Vagina (tissue), 2 donors: ENCODE results near the gene NTN3.

Source experiments
- POLR2A ChIP-seq, 2 donors: fragments of 450-650 bp; IDR thresholded peaks; one replicate each; pipeline ENCODE4 v1.6.1; 2017; ENCODE audit warnings: antibody characterized with exemption in 2 of 2, mild to moderate bottlenecking in 2 of 2, moderate library complexity in 2 of 2
- POLR2AphosphoS5 ChIP-seq, 2 donors: sonication (generic); formaldehyde crosslinking; IDR thresholded peaks; one replicate each; pipeline ENCODE4 v1.9.0; 2017; ENCODE audit warnings: antibody characterized with exemption in 2 of 2, mild to moderate bottlenecking in 2 of 2, low read depth in 1 of 2; ENCODE audit not compliant: insufficient read depth in 1 of 2
- TF ChIP-seq, protein P1 (sequence below), 3 experiments: fragments of 450-650 bp in 2 of 3; fragments of 200-600 bp in 1 of 3; sonication (generic) in 1 of 3; IDR thresholded peaks; one replicate each; pipeline ENCODE4 v1.5.1; 2017 to 2019; ENCODE audit warnings: antibody characterized with exemption in 3 of 3, mild to moderate bottlenecking in 2 of 3, moderate library complexity in 2 of 3

DNA sequence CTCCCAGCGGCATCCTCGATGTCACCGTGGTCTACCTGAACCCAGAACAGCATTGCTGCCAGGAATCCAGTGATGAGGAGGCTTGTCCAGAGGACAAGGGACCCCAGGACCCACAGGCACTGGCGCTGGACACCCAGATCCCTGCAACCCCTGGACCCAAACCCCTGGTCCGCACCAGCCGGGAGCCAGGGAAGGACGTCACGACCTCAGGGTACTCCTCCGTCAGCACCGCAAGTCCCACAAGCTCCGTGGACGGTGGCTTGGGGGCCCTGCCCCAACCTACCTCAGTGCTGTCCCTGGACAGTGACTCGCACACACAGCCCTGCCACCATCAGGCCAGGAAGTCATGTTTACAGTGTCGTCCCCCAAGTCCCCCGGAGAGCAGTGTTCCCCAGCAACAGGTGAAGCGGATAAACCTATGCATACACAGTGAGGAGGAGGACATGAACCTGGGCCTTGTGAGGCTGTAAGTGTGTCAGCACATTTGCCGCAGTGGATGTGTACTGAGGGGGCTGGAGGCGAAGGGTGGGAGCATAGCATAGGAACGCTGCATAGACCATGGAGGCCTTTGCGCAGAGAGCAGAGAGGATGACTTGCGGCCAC lies 14.4 kb upstream of the NTN3 start:
- TF ChIP-seq POLR2AphosphoS5 (IDR thresholded peaks at IDR 0.05; ENCODE audit: insufficient read depth in 1 of 2, low read depth in 1 of 2) (no peak), POLR2A (IDR thresholded peaks at IDR 0.05) (no peak)
- TF ChIP-seq, protein P1, sequence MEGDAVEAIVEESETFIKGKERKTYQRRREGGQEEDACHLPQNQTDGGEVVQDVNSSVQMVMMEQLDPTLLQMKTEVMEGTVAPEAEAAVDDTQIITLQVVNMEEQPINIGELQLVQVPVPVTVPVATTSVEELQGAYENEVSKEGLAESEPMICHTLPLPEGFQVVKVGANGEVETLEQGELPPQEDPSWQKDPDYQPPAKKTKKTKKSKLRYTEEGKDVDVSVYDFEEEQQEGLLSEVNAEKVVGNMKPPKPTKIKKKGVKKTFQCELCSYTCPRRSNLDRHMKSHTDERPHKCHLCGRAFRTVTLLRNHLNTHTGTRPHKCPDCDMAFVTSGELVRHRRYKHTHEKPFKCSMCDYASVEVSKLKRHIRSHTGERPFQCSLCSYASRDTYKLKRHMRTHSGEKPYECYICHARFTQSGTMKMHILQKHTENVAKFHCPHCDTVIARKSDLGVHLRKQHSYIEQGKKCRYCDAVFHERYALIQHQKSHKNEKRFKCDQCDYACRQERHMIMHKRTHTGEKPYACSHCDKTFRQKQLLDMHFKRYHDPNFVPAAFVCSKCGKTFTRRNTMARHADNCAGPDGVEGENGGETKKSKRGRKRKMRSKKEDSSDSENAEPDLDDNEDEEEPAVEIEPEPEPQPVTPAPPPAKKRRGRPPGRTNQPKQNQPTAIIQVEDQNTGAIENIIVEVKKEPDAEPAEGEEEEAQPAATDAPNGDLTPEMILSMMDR (IDR thresholded peaks at IDR 0.05), result no peak
